Stimulated activated CD8-positive, alpha-beta memory T cell treated with anti-CD3 and anti-CD28 coated beads, Interleukin-2, amount 100 ng/mL, for 1 hour (primary cell): ENCODE measurements around the gene C4BPB.
"Not testable (repeated sequence)": the region's sequence is repeated elsewhere in the genome, so short reads cannot be mapped to it uniquely, and the experiment has no call there.

Experiments used
- DNase-seq, 2 donors: peaks; one replicate each; pipeline ENCODE4 v3.0.0-alpha.2; 2020; ENCODE audit warnings: low read depth in 2 of 2

C4BPB gene, protein sequence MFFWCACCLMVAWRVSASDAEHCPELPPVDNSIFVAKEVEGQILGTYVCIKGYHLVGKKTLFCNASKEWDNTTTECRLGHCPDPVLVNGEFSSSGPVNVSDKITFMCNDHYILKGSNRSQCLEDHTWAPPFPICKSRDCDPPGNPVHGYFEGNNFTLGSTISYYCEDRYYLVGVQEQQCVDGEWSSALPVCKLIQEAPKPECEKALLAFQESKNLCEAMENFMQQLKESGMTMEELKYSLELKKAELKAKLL

DNA sequence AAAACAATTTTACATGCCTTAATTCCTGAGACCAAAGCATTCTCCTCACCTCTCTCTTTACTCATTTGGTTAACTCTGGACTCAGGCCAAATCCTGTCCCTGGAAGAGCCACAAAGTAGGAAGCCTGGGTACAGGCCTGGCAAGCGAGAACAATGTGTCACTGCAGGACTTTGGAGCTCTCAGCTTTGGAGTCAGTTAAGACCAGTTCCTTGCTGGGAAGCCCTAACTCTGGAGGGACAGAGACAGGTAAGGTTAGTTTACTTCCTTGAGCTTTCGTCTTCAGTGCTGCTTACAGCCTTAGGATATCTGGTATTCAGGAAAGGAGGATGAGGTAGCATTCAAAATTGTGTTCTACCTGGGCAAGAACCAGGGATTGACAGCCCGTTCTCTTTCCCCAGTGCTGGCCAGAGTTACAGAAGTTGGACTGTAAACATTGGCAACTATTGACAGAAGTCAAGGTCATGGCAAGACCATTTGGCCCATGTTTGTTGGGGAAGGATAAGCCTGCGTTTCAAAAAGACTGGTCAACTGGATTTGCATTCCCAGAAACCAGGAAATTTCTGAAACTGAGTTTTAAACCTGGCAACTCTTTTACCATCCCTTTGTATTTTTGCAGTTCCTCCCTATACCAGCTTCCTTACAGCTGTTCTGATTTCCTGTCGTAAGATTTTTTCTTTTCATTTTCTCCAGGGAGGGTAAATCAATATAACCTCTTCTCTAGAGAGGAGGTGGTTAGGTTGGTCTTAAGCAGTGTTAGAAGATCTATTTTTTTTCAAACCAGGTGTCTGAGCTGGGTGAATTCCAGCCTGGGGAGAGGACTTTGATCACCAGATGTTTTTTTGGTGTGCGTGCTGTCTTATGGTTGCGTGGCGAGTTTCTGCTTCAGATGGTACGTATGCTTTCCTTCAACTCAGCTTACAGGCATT, at the start of gene C4BPB:
TSS of gene C4BPB (plus strand) at position 160 of the 926 bp plus-strand sequence. CDS start at position 832, 672 bp downstream.
- no peak for DNase-seq

DNA sequence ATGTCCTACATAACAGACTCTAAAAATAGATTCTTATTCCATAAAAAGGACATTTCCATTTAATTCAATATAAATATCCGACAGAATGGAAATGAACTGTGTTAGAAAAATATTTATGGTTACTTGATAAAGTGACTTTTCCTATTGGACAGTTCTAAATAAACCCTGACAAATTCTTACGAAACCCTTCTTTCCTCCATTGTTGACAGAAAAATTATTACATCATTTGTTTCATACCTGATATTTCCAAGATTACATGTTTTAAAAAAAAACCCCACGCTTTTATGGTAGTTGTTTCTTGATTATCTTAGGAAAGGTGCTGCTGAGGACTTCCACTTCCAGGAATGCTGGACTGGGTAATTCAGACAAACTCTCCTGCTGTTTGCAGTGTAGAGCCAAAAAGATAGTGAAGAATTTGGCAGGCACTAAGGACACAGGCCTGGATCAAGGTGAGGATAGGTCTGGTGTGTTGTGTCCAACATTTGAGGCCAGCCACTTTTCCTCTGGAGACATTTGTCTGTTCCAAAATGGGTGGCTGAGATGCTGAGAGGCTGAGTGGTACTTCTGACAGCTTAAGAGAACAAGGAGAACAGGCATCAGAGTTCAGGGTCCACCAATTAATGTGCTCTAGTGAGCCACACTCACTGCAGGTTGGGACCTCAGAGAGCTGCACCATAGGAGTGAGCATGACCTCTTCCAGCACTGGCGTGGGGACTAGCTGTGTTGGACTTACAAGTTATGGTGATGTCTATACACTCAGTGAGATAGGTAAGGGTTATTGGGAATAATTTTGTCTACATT, 49.1 kb upstream of the C4BPB start:
- no peak for DNase-seq

DNA sequence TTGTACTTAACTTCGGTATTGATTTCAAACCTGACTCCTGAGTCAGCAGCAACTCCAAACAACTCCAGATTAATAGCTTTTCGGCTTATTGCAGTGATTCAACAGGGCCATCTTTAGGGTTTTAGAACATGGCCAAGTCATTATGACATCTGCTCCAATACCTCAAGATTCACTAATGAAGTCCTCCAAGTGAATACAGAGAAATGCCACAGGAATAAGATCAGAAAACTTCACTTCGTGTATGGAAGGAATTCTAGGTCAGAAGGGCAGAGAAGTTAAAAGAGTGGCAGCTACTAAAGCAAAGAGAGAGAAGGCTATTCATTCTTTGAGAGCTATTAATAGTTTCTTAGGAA, 48.5 kb upstream of the C4BPB start:
- no peak for DNase-seq

DNA sequence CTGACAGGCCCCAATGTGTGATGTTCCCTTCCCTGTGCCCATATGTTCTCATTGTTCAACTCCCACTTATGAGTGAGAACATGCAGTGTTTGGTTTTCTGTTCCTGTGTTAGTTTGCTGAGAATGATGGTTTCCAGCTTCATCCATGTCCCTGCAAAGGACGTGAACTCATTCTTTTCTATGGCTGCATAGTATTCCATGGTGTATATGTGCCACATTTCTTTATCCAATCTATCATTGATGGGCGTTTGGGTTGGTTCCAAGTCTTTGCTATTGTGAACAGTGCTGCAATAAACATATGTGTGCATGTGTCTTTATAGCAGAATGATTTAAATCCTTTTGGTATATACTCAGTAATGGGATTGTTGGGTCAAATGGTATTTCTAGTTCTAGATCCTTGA, 47.3 kb upstream of the C4BPB start:
- DNase-seq = not testable (repeated sequence)

DNA sequence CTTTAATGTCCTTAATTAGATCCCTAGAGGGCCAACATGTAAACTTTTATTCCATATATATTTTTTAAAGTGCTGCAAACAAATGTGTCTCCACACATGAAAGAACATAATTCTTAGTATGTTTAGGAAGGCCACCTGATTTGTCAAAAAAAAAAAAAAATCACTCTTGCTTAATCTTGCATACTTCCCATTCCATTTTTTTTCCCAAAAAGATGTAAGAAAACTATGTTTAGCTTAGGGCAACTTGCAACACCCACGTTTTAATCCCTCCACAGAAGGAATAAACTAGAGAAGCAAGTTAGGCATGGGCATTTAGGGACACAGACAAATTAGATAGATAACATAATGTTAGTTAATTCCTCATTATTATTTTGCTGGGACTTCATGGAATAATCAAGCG, 43.2 kb upstream of the C4BPB start:
- no peak for DNase-seq

DNA sequence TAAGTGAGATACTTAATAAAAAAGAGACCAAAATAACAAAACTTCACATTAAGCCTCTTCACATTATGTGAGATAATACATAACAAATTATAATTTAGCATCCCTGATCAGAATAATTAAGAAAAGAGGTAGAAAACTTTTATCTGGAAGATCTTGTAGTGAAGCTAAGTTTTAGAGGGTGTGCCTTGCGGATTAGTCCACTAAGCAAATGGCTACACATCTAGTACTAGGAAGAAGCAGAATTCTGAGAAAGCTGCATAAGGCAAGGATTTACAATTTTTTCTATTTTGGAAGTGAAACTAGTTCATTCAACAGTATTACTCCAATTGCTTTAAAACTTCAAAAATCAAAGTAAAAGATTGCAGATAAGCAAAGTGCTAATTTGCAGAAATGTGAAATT, 41.2 kb upstream of the C4BPB start:
- no peak for DNase-seq

DNA sequence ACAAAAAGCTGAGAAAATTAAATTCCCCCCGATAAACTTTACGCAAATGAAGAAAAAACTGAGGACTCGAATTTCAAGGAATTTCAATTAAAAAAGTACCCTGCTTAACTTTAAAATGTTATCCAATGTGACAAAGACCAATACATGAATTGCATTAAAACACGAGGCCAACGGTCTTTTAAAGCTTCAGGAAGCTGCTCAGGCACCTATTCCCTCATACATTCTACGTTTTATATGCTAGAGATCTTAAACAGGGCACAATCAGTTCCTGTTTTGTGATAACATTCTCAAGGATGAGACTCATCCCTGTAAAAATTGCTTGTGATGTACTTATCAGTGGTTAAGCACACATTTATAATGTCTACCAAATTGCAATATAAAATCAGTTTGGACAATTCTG, 40.6 kb upstream of the C4BPB start:
- no peak for DNase-seq

DNA sequence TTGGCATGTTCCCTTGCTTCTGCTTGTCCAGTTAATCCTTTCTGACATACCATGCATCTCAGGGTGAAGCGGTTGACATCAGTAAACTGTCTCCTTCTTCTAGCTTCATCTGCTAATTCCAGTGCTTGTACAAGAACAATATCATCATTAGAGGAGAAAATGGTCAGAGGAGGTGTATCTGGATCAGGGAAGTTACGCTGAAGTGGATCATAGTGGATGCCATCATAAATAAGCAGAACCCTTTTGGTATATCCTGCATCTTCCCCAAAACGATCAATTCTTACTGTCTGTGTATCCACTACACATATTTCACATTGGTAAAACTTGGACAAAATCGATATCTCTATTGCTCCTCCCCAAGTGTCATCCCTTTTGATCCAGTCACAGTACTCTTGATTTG, 39.6 kb upstream of the C4BPB start:
- no peak for DNase-seq

DNA sequence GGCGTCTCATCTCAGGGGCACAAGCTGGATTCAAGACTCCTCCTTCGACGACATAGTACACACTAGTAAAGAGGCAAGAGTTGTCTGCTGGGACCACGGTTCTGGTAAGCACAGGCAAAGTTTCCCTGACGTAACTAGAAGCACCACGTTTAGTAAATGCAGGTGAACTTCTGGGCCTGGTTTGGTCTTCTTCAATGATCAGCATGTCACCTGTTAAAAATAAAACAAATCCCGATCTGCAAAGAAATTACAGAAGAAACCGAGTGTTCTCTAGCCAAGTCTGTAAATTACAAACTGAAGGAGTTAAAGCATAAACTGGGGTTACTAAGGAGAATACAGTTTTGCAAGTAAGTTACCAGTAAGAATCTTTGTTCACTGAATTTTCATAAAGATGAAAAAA, 39.1 kb upstream of the C4BPB start:
- DNase-seq = no peak

DNA sequence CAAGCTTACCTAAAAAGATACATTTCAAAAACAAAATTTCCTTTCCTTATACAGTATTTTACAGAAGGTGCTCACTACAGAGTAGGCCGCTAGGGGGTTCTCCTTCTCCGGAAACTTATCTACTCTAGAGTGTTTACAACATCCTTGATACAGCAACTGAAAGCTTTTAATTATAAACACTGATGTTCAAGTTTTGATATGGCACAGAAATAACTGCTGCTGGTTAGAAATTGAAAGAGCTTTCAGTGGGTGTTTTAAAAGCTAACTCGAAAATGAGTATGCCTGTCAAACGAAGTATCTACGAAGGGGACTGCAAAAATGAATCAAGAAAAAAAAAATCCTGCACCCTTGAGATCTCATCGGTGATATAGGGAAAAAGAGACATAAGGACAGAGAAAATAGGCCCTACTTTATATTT, 38.7 kb upstream of the C4BPB start:
- peak in 1 of 2 donors; percentile 35 for DNase-seq

DNA sequence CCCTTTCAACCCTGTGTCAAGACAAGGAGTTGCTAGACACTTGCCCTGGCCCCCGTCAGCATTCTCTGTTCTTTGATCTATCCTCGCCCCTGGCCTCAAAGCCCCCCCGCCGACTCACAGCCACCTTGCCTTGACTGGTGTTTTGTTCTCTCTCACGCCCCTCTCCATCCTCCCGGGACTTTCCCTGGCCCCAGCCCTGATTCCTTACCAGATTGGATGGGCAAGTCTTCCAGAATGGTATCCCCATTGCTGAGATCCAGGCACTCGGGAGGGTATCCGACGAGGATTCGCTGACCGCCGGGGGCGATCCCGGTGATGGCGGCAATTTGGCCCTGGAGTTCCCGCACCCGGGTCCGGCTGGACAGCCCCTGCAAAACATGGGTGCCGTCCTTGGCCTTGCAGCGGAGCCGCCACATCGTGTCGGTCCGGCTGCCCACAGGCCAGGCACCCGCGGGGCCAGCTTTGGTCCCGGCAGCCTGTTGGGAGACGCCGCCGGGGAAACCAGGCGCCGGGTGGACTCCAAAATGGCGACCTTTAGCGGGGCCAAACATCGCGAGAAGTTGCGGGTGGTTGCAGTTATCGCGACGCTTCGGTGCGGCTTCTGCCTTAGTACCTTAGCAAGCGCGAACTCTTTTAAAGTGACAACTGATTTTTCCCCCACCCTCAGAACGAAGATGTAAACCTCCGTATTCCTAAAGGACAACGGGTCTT, 38.0 kb upstream of the C4BPB start:
- DNase-seq = peak; percentile 74 to 81

DNA sequence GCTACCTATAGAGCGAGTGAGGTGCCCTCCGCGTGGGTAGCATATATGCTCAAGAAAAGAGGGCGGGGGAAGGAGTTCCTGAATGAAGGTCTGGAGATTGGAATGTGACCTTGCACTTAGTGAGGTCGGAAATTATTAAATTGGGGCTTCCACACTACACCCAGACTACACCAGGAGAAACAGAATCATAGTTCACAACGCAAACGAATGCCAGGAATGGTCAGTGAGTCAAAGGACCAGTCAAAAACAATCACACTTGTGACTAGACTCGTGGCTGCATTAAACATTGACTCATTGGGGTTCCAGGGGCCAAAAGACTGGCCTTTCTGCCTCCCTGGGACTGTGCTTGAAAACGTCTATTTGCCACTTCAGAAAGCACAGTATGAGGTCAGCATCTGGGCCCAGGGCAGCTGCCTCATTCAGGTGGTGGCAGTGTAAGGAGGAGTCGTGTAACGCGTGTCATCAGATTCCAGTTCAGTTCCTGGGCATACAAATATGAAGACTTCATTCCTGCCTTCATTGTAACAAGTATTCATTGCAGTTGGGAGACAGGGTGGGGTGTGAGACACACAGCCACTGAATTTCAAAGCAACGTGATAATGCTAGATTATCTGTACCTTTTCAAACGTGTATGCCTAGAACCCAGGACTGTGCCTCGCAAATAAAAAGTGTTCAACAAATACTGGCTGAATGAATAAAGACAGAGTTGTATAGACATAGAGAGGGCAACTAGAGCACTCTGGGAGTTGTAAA, 37.3 kb upstream of the C4BPB start, which contains the start of gene YOD1:
TSS of gene YOD1 (minus strand) at position 18 of the 753 bp plus-strand sequence. CDS start 178 bp downstream, outside the sequence.
- no peak for DNase-seq

DNA sequence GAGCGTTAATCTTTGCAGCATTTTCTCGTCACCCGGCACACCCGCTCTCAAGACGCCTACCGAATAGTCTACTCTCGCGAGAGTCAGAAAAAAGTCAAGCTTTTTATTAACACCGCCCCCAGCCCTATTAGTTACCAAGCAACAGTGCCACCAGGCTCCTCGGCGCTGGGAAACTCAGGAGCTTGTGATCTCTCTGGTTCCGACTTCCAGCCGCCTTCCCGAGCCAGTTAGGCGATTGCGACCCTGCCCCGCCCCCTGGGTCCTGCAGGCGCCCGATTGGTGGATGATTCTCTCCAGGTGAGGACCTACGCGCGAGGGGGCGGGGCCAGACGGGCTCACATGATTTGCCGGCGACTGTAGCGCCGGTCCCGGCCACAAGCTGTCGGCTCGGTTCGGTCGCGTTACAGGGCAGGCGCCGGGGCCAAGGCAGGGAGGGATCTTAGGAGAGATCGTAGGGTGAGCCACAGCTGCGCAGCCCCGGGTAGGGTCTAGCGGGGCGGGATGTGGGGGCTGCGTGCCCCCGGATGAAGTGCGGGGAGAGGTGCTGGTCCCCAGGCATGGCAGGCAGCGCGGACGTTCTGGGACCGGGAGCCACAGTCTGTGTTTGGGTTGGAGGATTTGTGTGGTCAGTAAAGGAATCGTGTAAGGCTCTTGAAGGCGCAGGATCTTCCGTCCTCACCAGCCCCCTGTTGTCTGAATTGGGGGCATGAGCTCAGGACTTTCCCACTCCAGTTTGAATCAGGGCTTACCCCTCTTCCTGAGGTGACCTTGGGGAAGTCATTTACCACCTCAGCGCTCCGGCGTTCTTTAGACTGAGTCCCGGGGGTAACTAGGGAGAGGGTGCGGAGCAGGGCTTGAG, 35.5 kb upstream of the C4BPB start, which contains the start of gene PFKFB2:
TSS of gene PFKFB2 (plus strand) at position 365 of the 859 bp plus-strand sequence. CDS start 1,443 bp downstream, outside the sequence.
- peak; percentile 89 for DNase-seq

DNA sequence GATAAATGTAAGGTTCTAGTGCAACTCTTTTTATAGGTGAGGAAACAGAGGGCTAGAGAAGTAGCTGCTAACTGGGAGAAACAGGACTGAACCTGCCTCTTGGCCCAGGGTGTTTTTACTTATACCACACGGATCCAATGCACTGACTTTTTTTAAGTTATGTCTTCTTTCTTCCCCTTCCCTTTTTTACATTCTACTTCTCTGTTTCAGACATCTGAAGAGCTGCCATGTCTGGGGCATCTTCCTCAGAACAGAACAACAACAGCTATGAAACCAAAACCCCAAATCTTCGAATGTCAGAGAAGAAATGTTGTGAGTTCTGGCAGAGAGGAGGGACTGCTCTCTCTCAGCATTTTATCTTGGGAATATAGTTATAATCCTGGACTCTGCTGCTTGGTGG, 34.2 kb upstream of the C4BPB start:
- DNase-seq = no peak

DNA sequence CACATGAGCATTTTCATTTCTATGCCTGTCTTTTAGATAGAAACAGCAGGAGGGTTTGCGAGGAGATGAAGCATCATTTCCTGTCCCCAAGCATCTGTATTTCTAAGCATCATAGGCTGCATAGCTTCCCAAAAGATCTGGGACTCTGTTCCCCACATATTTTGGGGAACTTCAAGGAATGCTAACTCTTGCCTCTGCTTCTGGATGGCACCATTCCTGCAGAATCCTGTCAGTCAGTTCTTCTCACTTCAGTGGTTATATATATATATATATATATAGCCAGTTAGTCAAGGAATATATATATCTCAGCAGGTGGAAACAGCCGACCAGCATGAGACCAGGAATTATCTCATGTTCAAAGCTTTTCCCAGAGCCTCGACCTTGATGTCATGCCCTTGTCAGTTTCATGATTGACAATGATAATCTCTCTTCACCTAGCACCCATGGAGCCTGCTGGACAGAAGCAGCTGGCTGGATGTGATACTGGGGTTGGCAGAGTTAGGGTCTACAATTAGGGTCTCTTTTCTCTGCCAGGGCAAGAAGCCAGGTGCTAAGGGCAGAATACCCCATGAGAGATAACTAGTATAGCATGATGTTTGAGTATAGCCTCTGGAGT, 33.2 kb upstream of the C4BPB start:
- DNase-seq = no peak

DNA sequence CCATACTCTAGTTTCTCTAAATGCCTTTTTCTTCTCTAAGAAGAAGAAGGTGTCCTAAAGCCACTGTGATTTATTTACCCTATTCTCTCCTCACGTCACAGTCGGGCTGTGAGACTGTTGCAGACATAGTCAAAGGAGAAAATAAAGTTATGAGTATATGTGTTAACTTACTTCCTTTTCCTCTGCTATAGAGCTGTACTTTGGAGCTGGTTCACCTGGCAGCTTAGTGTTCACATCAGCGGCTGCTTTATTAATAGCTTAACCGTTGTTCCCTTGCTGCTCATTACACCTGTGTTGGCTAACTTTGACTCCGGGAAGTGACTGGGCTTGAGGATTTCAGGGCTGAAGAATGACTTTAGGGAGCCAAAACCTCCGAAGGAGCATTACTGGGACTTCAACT, 32.0 kb upstream of the C4BPB start:
- DNase-seq = no peak

DNA sequence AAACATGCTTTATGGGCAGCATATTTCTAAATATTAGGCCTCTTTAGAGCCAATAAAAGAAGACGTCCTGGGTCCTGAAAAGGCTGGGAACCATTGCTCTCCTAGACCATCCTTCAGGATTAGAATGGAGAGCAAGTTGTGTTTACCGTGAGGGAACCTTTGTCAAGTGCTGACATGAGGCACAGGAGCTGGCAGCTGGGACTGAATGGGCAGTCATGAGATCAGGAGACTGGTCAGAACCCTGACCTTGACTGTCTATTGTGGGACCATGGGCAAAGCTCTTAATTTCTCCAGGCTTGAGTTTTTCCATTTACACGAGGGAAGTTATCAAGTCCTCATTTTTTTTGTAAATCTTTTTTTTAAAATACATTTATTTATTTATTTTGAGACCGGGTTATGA, 30.4 kb upstream of the C4BPB start:
- no peak for DNase-seq

DNA sequence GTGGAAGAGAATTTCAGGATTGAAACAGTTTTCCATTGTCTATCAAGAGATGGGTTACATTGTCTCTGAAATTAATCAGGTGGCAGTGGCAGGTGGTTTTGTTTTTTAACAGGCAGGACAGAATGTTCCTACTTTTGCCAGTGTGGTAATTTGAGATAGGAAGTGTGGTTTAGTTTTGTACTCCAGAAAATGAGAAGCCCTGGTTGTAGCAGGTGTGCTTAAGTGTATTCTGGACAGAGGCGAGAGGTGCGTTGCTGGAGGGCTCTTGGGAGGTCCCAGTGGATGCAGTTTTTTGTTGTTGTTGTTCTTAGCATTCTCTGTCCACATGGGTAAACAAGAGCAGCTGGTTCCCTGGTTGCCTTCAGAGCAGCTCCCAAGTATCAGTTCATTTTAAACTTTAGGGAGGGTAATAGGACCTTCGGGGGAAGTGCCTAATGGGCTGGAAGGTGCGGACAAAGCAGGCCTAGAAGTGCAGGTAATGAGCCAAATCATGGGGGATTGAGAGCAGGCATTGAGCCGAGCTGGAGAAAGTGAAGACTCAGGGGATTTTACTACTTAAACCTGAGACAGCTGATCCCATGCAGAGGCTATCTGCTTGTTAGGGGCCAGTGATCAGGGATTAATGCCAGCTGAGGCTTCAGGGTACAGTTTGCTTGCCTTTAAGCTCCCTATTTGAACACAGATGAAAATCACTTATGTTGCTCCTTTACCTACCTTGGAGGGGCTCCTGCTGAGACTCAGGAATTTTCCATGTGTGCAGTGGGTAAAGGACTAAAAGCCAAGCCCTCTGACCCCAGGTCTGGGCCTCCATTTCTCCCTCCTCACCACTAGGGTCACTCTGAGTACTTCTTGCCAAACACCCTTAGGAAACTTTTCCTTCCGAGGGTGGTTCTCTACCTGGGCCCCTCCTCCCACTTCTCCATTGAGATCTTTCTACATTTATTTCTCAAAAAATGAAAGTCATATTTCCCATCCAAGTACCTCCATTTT, 29.5 kb upstream of the C4BPB start:
- DNase-seq = no peak
